H1 (cell line): ENCODE data around the gene QDPR. TPM values are rescaled to one million over a fixed set of nuclear protein-coding genes. Genes with fewer than 3 reads are reported as not detected.

Experiments
- CTCF ChIA-PET: fragments of 300-600 bp; sonication (Branson Sonifier 250); formaldehyde crosslinking; loops from one replicate; lab custom pipeline; 2021; ENCODE audit not compliant: partially characterized antibody; lab: Charles Lee
- POLR2A ChIA-PET: fragments of 300-600 bp; sonication (Branson Sonifier 250); formaldehyde crosslinking; loops from one replicate; lab custom pipeline; 2021; ENCODE audit warnings: inconsistent platforms; ENCODE audit not compliant: partially characterized antibody; lab: Charles Lee
- DNase-seq, 2 experiments: peaks; one replicate each; pipeline versions ENCODE4 v3.0.0 to v3.0.0-alpha.2; 2010 to 2022; ENCODE audit warnings: low spot score in 2 of 2, low read depth in 1 of 2, mixed read lengths in 1 of 2
- FAIRE-seq: peaks from 2 replicates; lab custom pipeline; 2011; peaks lifted over from hg19 to GRCh38; lab: Jason Lieb, UNC
- H2AFZ ChIP-seq: 2 replicates; pipeline ENCODE4 v1.8.1; 2012; ENCODE audit warnings: low read length, inconsistent platforms
- H2AK5ac ChIP-seq: 2 replicates; pipeline ENCODE4 v1.6.1; 2013; ENCODE audit warnings: low read depth, low read length
- H2BK120ac ChIP-seq: replicated peaks from 2 replicates; pipeline ENCODE3; 2013; ENCODE audit warnings: low read depth, low read length, inconsistent platforms
- H2BK12ac ChIP-seq: 2 replicates; pipeline ENCODE4 v1.6.1; 2013; ENCODE audit warnings: low read depth, low read length
- H2BK15ac ChIP-seq: 2 replicates; pipeline ENCODE4 v1.6.1; 2013; ENCODE audit warnings: low read length
- H2BK20ac ChIP-seq: 2 replicates; pipeline ENCODE4 v1.6.1; 2013; ENCODE audit warnings: low read length
- H2BK5ac ChIP-seq: 2 replicates; pipeline ENCODE4 v1.6.1; 2013; ENCODE audit warnings: low read depth, low read length
- H3K14ac ChIP-seq: 2 replicates; pipeline ENCODE4 v1.6.1; 2013; ENCODE audit warnings: inconsistent platforms; ENCODE audit not compliant: insufficient read length
- H3K18ac ChIP-seq: 2 replicates; pipeline ENCODE4 v1.6.1; 2013; ENCODE audit warnings: low read length; ENCODE audit errors: extremely low read depth
- H3K23ac ChIP-seq: 2 replicates; pipeline ENCODE4 v1.6.1; 2013; ENCODE audit warnings: inconsistent platforms; ENCODE audit not compliant: insufficient read length
- H3K23me2 ChIP-seq: 2 replicates; pipeline ENCODE4 v1.6.1; 2013; ENCODE audit warnings: low read depth, low read length
- H3K27ac ChIP-seq: 2 replicates; pipeline ENCODE4 v1.6.1; 2011; ENCODE audit warnings: low read depth, low read length, inconsistent platforms
- H3K27me3 ChIP-seq, 4 experiments: replicated peaks in 1 of 4; 1 replicate in 1 of 4; 2 replicates in 3 of 4; pipeline versions ENCODE4 v1.6.1 to v1.8.1; 2011 to 2013; ENCODE audit warnings: low read length in 3 of 4, mild to moderate bottlenecking in 3 of 4, inconsistent platforms in 2 of 4, mixed read lengths in 2 of 4, moderate library complexity in 1 of 4; ENCODE audit not compliant: control insufficient read depth in 3 of 4, insufficient read depth in 3 of 4; ENCODE audit errors: extremely low read depth in 1 of 4
- H3K36me3 ChIP-seq, 4 experiments: 2 replicates each; pipeline versions ENCODE4 v1.6.1 to v1.8.1; 2011 to 2013; ENCODE audit warnings: mild to moderate bottlenecking in 4 of 4, low read length in 3 of 4, moderate library complexity in 2 of 4, control low read depth in 1 of 4, inconsistent platforms in 1 of 4; ENCODE audit not compliant: insufficient read depth in 4 of 4, control insufficient read depth in 2 of 4
- H3K4ac ChIP-seq: replicated peaks from 2 replicates; pipeline ENCODE3; 2013; ENCODE audit warnings: low read length, low read depth, mixed read lengths, inconsistent platforms; ENCODE audit not compliant: insufficient read length
- H3K4me1 ChIP-seq, 4 experiments: replicated peaks in 1 of 4; 1 replicate in 1 of 4; 2 replicates in 3 of 4; pipeline versions ENCODE4 v1.6.1 to v1.8.1; 2011 to 2013; ENCODE audit warnings: low read length in 3 of 4, inconsistent platforms in 2 of 4, mixed read lengths in 1 of 4; ENCODE audit not compliant: insufficient read depth in 4 of 4, control insufficient read depth in 3 of 4
- H3K4me2 ChIP-seq, 2 experiments: 2 replicates each; pipeline versions ENCODE4 v1.6.1 to v1.8.1; 2011 to 2013; ENCODE audit warnings: low read depth in 2 of 2, low read length in 2 of 2, control low read depth in 1 of 2, inconsistent platforms in 1 of 2, mild to moderate bottlenecking in 1 of 2; ENCODE audit not compliant: insufficient read depth in 1 of 2
- H3K4me3 ChIP-seq, 4 experiments: fragments of 200-600, 300-600 bp in 1 of 4; sonication (generic), shearing (Covaris generic), sonication (Bioruptor Twin) in 1 of 4; 2 replicates each; pipeline versions ENCODE4 v1.5.1 to v1.8.1; 2011 to 2016; ENCODE audit warnings: low read length in 4 of 4, low read depth in 3 of 4, control low read depth in 2 of 4, inconsistent platforms in 2 of 4, mild to moderate bottlenecking in 2 of 4, mixed read lengths in 1 of 4, moderate library complexity in 1 of 4; ENCODE audit not compliant: insufficient read depth in 2 of 4; ENCODE audit errors: extremely low read depth in 1 of 4
- H3K56ac ChIP-seq: replicated peaks from 2 replicates; pipeline ENCODE3; 2013; ENCODE audit warnings: low read depth, mild to moderate bottlenecking, mixed read lengths, low read length, inconsistent platforms; ENCODE audit not compliant: insufficient read length
- H3K79me1 ChIP-seq: 2 replicates; pipeline ENCODE4 v1.6.1; 2013; ENCODE audit warnings: low read depth, low read length, control low read depth
- H3K79me2 ChIP-seq, 2 experiments: 2 replicates each; pipeline versions ENCODE4 v1.6.1 to v1.8.1; 2012 to 2013; ENCODE audit warnings: low read length in 2 of 2, mild to moderate bottlenecking in 2 of 2, inconsistent platforms in 1 of 2; ENCODE audit not compliant: insufficient read depth in 2 of 2, control insufficient read depth in 1 of 2
- H3K9ac ChIP-seq, 4 experiments: replicated peaks in 1 of 4; 1 replicate in 1 of 4; 2 replicates in 3 of 4; pipeline versions ENCODE4 v1.6.1 to v1.8.1; 2011 to 2013; ENCODE audit warnings: low read depth in 3 of 4, low read length in 3 of 4, control low read depth in 2 of 4, mild to moderate bottlenecking in 2 of 4, moderate library complexity in 2 of 4, inconsistent platforms in 1 of 4; ENCODE audit errors: extremely low read depth in 1 of 4
- H3K9me3 ChIP-seq, 2 experiments: 2 replicates each; pipeline versions ENCODE4 v1.6.1 to v1.8.1; 2012 to 2013; ENCODE audit warnings: mild to moderate bottlenecking in 2 of 2, moderate library complexity in 2 of 2, control low read depth in 1 of 2, inconsistent platforms in 1 of 2, low read depth in 1 of 2, low read length in 1 of 2, mixed read lengths in 1 of 2; ENCODE audit not compliant: insufficient read depth in 2 of 2
- H4K20me1 ChIP-seq, 2 experiments: replicated peaks in 1 of 2; 2 replicates each; pipeline versions ENCODE3 to v1.8.1; 2011 to 2013; ENCODE audit warnings: inconsistent platforms in 2 of 2, low read length in 2 of 2, mild to moderate bottlenecking in 1 of 2; ENCODE audit not compliant: insufficient read depth in 2 of 2, control insufficient read depth in 1 of 2
- H4K5ac ChIP-seq: 2 replicates; pipeline ENCODE4 v1.6.1; 2013; ENCODE audit warnings: low read length, low read depth, mixed read lengths, inconsistent platforms; ENCODE audit not compliant: insufficient read length
- H4K8ac ChIP-seq: 2 replicates; pipeline ENCODE4 v1.8.0; 2013; ENCODE audit warnings: mild to moderate bottlenecking, moderate library complexity, low read length, inconsistent platforms; ENCODE audit not compliant: insufficient read depth; ENCODE audit errors: extremely low read depth
- H4K91ac ChIP-seq: replicated peaks from 2 replicates; pipeline ENCODE3; 2013; ENCODE audit warnings: low read length, mixed read lengths, inconsistent platforms; ENCODE audit not compliant: insufficient read length
- NANOG ChIP-seq: IDR thresholded peaks from 2 replicates; pipeline ENCODE4 v1.6.1; 2011; ENCODE audit warnings: low read length, low read depth, mild to moderate bottlenecking, inconsistent platforms; ENCODE audit not compliant: insufficient read depth, poor library complexity, severe bottlenecking
- TAF1 ChIP-seq: IDR thresholded peaks from 2 replicates; pipeline ENCODE4 v1.6.1; 2011; ENCODE audit warnings: mild to moderate bottlenecking, low read depth, low read length
- WGBS, 2 experiments: shearing (Covaris generic) in 1 of 2; methylation state at CpG; one replicate each; pipeline versions ENCODE4 v1.1.6 to v1.1.7; 2013 to 2015; ENCODE audit warnings: low lambda C conversion rate in 2 of 2, mixed read lengths in 2 of 2, inconsistent platforms in 1 of 2, low coverage in 1 of 2, missing lambda C conversion rate in 1 of 2; ENCODE audit not compliant: insufficient replicate concordance in 2 of 2, insufficient coverage in 1 of 2, insufficient read length in 1 of 2; ENCODE audit errors: extremely low coverage in 1 of 2, missing lambda C conversion rate in 1 of 2; 5-methylcytosine and 5-hydroxymethylcytosine counted together
- polyA plus RNA-seq, 7 experiments: library from polyadenylated mRNA; depleted of rRNA in 3 of 7; stranded (reverse) in 5 of 7; unstranded in 2 of 7; fragments of >200 nt in 5 of 7; fragments of 200-250 nt in 2 of 7; gene quantifications; 1 replicate in 5 of 7; 2 replicates in 1 of 7; 4 replicates in 1 of 7; pipeline versions ENCODE4 v1.2.1 to v1.2.3, GENCODE V29; 2011 to 2013; ENCODE audit warnings: missing spikeins in 2 of 7, mixed read lengths in 2 of 7
- total RNA-seq: library from RNA; stranded (reverse); fragmentation: NEBNext Ultra II Directional; extraction: Animal tissue kit (Norgen Biotek cat#: 25700); gene quantifications from 2 replicates; pipeline ENCODE4 v1.2.1, GENCODE V29; 2021
- TF ChIP-seq, protein P1 (sequence below): IDR thresholded peaks from 2 replicates; pipeline ENCODE4 v1.6.1; 2011; ENCODE audit warnings: low read length, improper control_type of control experiment

Gene QDPR
- total and polyA plus RNA-seq, 2 of the 8 experiments (the other 6 are each of a cell fraction or from before 2014, with no cell fraction given): 33.6 to 35.9 TPM

DNA sequence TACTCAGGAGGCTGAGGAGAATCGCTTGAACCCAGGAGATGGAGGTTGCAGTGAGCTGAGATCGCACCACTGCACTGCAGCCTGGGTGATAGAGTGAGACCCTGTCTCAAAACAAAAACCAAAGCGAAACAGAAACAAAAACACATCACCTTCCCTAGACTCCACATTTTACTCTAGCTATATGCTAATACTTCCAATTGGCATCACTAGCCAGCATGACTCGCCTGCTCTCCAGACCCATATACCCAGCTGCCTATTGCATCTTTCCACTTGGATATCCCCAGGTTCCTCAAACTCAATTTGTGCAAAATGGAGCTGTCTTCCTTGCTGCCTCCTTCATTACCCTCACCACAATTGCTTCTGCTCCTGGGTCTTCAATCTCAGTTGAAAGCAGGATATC lies 42.7 kb upstream of the QDPR start:
- WGBS, 2 experiments: 69% methylated on average over 4 of the region's 4 CpGs; no CpG with 5 or more reads in 1 of the 2 experiments
- H2BK12ac ChIP-seq: no peak overlapping the region
- no peak overlapping the region for H4K5ac ChIP-seq
- DNase-seq (no peak), FAIRE-seq (no peak)
- H4K8ac ChIP-seq: no peak overlapping the region
- H3K27ac ChIP-seq: no peak overlapping the region
- no peak overlapping the region for H3K23ac ChIP-seq
- POLR2A ChIA-PET: no interaction called here
- TF ChIP-seq TAF1 (no peak), NANOG (no peak)
- TF ChIP-seq, protein P1, sequence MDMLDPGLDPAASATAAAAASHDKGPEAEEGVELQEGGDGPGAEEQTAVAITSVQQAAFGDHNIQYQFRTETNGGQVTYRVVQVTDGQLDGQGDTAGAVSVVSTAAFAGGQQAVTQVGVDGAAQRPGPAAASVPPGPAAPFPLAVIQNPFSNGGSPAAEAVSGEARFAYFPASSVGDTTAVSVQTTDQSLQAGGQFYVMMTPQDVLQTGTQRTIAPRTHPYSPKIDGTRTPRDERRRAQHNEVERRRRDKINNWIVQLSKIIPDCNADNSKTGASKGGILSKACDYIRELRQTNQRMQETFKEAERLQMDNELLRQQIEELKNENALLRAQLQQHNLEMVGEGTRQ: no peak
- H4K20me1 ChIP-seq: no peaks in the 10 kb centered on the region
- CTCF ChIA-PET: interaction anchor here (0.5 to 1.6 kb wide), 7 partner anchors 9 to 818 kb away, joined by 3 to 6 read pairs (median 4); no protein-coding TSS in a partner anchor
- H3K56ac ChIP-seq: no peak overlapping the region
- H3K4me2 ChIP-seq: no peak overlapping the region
- H2BK5ac ChIP-seq: no peak overlapping the region
- H3K36me3 ChIP-seq: no peaks in the 10 kb centered on the region
- H3K4ac ChIP-seq: no peak overlapping the region
- no peak overlapping the region for H3K4me3 ChIP-seq
- no peak overlapping the region for H3K9ac ChIP-seq
- no peak overlapping the region for H2AFZ ChIP-seq
- H2BK15ac ChIP-seq: no peak overlapping the region
- no peak overlapping the region for H2AK5ac ChIP-seq
- H3K9me3 ChIP-seq: no peaks in the 10 kb centered on the region
- H3K79me2 ChIP-seq: no peaks in the 10 kb centered on the region
- no peak overlapping the region for H3K14ac ChIP-seq
- H3K27me3 ChIP-seq: no peaks in the 10 kb centered on the region
- no peaks in the 10 kb centered on the region for H3K23me2 ChIP-seq
- H3K79me1 ChIP-seq: no peaks in the 10 kb centered on the region
- H3K18ac ChIP-seq: no peak overlapping the region
- no peak overlapping the region for H2BK120ac ChIP-seq
- H4K91ac ChIP-seq: no peak overlapping the region
- H3K4me1 ChIP-seq: no peaks in the 10 kb centered on the region
- no peak overlapping the region for H2BK20ac ChIP-seq
